Activated naive CD8-positive, alpha-beta T cell (primary cell): Measurements from ENCODE around the gene NDFIP2.

ENCODE experiments used
- H3K27ac Mint-ChIP-seq: one replicate; pipeline ENCODE4 v1.8.0; 2021; ENCODE audit warnings: mixed read lengths
- H3K27me3 Mint-ChIP-seq: one replicate; pipeline ENCODE4 v1.8.0; 2021; ENCODE audit warnings: mixed read lengths
- H3K36me3 Mint-ChIP-seq: one replicate; pipeline ENCODE4 v1.8.0; 2021; ENCODE audit warnings: mixed read lengths
- H3K4me1 Mint-ChIP-seq: one replicate; pipeline ENCODE4 v1.8.0; 2021; ENCODE audit warnings: low read depth, mixed read lengths
- H3K4me3 Mint-ChIP-seq: one replicate; pipeline ENCODE4 v1.8.0; 2021; ENCODE audit warnings: mild to moderate bottlenecking, mixed read lengths
- H3K9me3 Mint-ChIP-seq: one replicate; pipeline ENCODE4 v1.8.0; 2021; ENCODE audit warnings: low read depth, mixed read lengths

NDFIP2 gene

GRCh38 chr13:79452239-79452913 lies 28.6 kb upstream of the NDFIP2 start:
- H3K4me1 Mint-ChIP-seq = peaks cover 70% of the 10 kb centered on the region
- H3K4me3 Mint-ChIP-seq = peak overlapping the region; percentile 33
- peak overlapping the region; percentile 98 for H3K27ac Mint-ChIP-seq
- H3K27me3 Mint-ChIP-seq = no peaks in the 10 kb centered on the region
- peaks cover 6% of the 10 kb centered on the region for H3K9me3 Mint-ChIP-seq
- H3K36me3 Mint-ChIP-seq = no peaks in the 10 kb centered on the region

GRCh38 chr13:79455331-79455730 lies 25.6 kb upstream of the NDFIP2 start:
- Mint-ChIP-seq H3K4me3 (no peak overlapping the region), H3K4me1 (peaks cover 58% of the 10 kb centered on the region), H3K36me3 (no peaks in the 10 kb centered on the region), H3K9me3 (no peaks in the 10 kb centered on the region), H3K27ac (no peak overlapping the region), H3K27me3 (no peaks in the 10 kb centered on the region)

GRCh38 chr13:79456051-79456450 lies 24.9 kb upstream of the NDFIP2 start:
- H3K4me1 Mint-ChIP-seq = peaks cover 54% of the 10 kb centered on the region

GRCh38 chr13:79456656-79457365 lies 24.1 kb upstream of the NDFIP2 start:
- H3K4me1 Mint-ChIP-seq = peaks cover 48% of the 10 kb centered on the region
- H3K9me3 Mint-ChIP-seq = no peaks in the 10 kb centered on the region
- H3K4me3 Mint-ChIP-seq = no peak overlapping the region
- peak overlapping the region; percentile 9 for H3K27ac Mint-ChIP-seq
- H3K36me3 Mint-ChIP-seq = no peaks in the 10 kb centered on the region
- H3K27me3 Mint-ChIP-seq = no peaks in the 10 kb centered on the region

More at GRCh38 chr13:79456051-79456450, 24.9 kb upstream of the NDFIP2 start:
- H3K27ac Mint-ChIP-seq = no peak overlapping the region
- H3K36me3 Mint-ChIP-seq = no peaks in the 10 kb centered on the region
- no peaks in the 10 kb centered on the region for H3K9me3 Mint-ChIP-seq
- H3K27me3 Mint-ChIP-seq = no peaks in the 10 kb centered on the region
- H3K4me3 Mint-ChIP-seq = no peak overlapping the region

- no peaks in the 10 kb centered on the region for H3K36me3 Mint-ChIP-seq
- peak overlapping the region; percentile 9 for H3K27ac Mint-ChIP-seq
- H3K4me3 Mint-ChIP-seq = no peak overlapping the region
- no peaks in the 10 kb centered on the region for H3K9me3 Mint-ChIP-seq
- H3K27me3 Mint-ChIP-seq = no peaks in the 10 kb centered on the region
- H3K4me1 Mint-ChIP-seq = peaks cover 42% of the 10 kb centered on the region
Measured at GRCh38 chr13:79457390-79457789, 23.6 kb upstream of the NDFIP2 start.

GRCh38 chr13:79457948-79458347 lies 23.0 kb upstream of the NDFIP2 start:
- H3K4me1 Mint-ChIP-seq = peaks cover 37% of the 10 kb centered on the region
- no peaks in the 10 kb centered on the region for H3K36me3 Mint-ChIP-seq
- H3K27ac Mint-ChIP-seq = no peak overlapping the region
- no peaks in the 10 kb centered on the region for H3K27me3 Mint-ChIP-seq
- H3K9me3 Mint-ChIP-seq = no peaks in the 10 kb centered on the region
- no peak overlapping the region for H3K4me3 Mint-ChIP-seq

GRCh38 chr13:79458436-79458835 lies 22.5 kb upstream of the NDFIP2 start:
- Mint-ChIP-seq H3K36me3 (no peaks in the 10 kb centered on the region), H3K27me3 (no peaks in the 10 kb centered on the region), H3K4me3 (no peak overlapping the region), H3K4me1 (peaks cover 34% of the 10 kb centered on the region), H3K9me3 (no peaks in the 10 kb centered on the region), H3K27ac (no peak overlapping the region)

- H3K4me1 Mint-ChIP-seq = peaks cover 32% of the 10 kb centered on the region
- no peaks in the 10 kb centered on the region for H3K9me3 Mint-ChIP-seq
- no peak overlapping the region for H3K27ac Mint-ChIP-seq
- no peak overlapping the region for H3K4me3 Mint-ChIP-seq
- no peaks in the 10 kb centered on the region for H3K36me3 Mint-ChIP-seq
- H3K27me3 Mint-ChIP-seq = no peaks in the 10 kb centered on the region
Measured at GRCh38 chr13:79459906-79460305, 21.0 kb upstream of the NDFIP2 start.

GRCh38 chr13:79462895-79463294 lies 18.1 kb upstream of the NDFIP2 start:
- Mint-ChIP-seq H3K4me1 (peaks cover 21% of the 10 kb centered on the region), H3K27ac (no peak overlapping the region), H3K27me3 (no peaks in the 10 kb centered on the region), H3K9me3 (no peaks in the 10 kb centered on the region), H3K4me3 (no peak overlapping the region), H3K36me3 (no peaks in the 10 kb centered on the region)

- H3K27ac Mint-ChIP-seq = no peak overlapping the region
- no peaks in the 10 kb centered on the region for H3K27me3 Mint-ChIP-seq
- H3K4me3 Mint-ChIP-seq = no peak overlapping the region
- peaks cover 16% of the 10 kb centered on the region for H3K4me1 Mint-ChIP-seq
- no peaks in the 10 kb centered on the region for H3K9me3 Mint-ChIP-seq
- no peaks in the 10 kb centered on the region for H3K36me3 Mint-ChIP-seq
Measured at GRCh38 chr13:79463604-79464003, 17.4 kb upstream of the NDFIP2 start.

GRCh38 chr13:79466872-79467271 lies 14.1 kb upstream of the NDFIP2 start:
- Mint-ChIP-seq H3K4me1 (peaks cover 15% of the 10 kb centered on the region), H3K27ac (no peak overlapping the region), H3K9me3 (peaks cover 3% of the 10 kb centered on the region), H3K27me3 (no peaks in the 10 kb centered on the region), H3K36me3 (no peaks in the 10 kb centered on the region), H3K4me3 (no peak overlapping the region)

GRCh38 chr13:79468402-79468801 lies 12.6 kb upstream of the NDFIP2 start:
- Mint-ChIP-seq H3K36me3 (no peaks in the 10 kb centered on the region), H3K27me3 (no peaks in the 10 kb centered on the region)

GRCh38 chr13:79468819-79469218 lies 12.1 kb upstream of the NDFIP2 start:
- Mint-ChIP-seq H3K27ac (no peak overlapping the region), H3K27me3 (no peaks in the 10 kb centered on the region), H3K4me3 (no peak overlapping the region), H3K9me3 (peaks cover 3% of the 10 kb centered on the region), H3K4me1 (peaks cover 9% of the 10 kb centered on the region), H3K36me3 (no peaks in the 10 kb centered on the region)

More at GRCh38 chr13:79468402-79468801, 12.6 kb upstream of the NDFIP2 start:
- H3K4me3 Mint-ChIP-seq = no peak overlapping the region
- peaks cover 3% of the 10 kb centered on the region for H3K9me3 Mint-ChIP-seq
- H3K27ac Mint-ChIP-seq = no peak overlapping the region
- H3K4me1 Mint-ChIP-seq = peaks cover 13% of the 10 kb centered on the region

- H3K36me3 Mint-ChIP-seq = no peaks in the 10 kb centered on the region
- H3K9me3 Mint-ChIP-seq = peaks cover 3% of the 10 kb centered on the region
- H3K4me1 Mint-ChIP-seq = peaks cover 7% of the 10 kb centered on the region
- no peaks in the 10 kb centered on the region for H3K27me3 Mint-ChIP-seq
- no peak overlapping the region for H3K27ac Mint-ChIP-seq
- no peak overlapping the region for H3K4me3 Mint-ChIP-seq
Measured at GRCh38 chr13:79469608-79470007, 11.3 kb upstream of the NDFIP2 start.

- H3K27me3 Mint-ChIP-seq = no peaks in the 10 kb centered on the region
- peaks cover 3% of the 10 kb centered on the region for H3K9me3 Mint-ChIP-seq
- H3K27ac Mint-ChIP-seq = no peak overlapping the region
- peaks cover 7% of the 10 kb centered on the region for H3K4me1 Mint-ChIP-seq
- no peaks in the 10 kb centered on the region for H3K36me3 Mint-ChIP-seq
- H3K4me3 Mint-ChIP-seq = no peak overlapping the region
Measured at GRCh38 chr13:79470666-79471065, 10.3 kb upstream of the NDFIP2 start.

GRCh38 chr13:79475569-79475968 lies 5.4 kb upstream of the NDFIP2 start:
- no peak overlapping the region for H3K4me3 Mint-ChIP-seq
- H3K4me1 Mint-ChIP-seq = peaks cover 20% of the 10 kb centered on the region
- peaks cover under 1% of the 10 kb centered on the region for H3K9me3 Mint-ChIP-seq
- no peaks in the 10 kb centered on the region for H3K27me3 Mint-ChIP-seq
- no peaks in the 10 kb centered on the region for H3K36me3 Mint-ChIP-seq
- H3K27ac Mint-ChIP-seq = no peak overlapping the region
